ENCODE data around the gene ITM2C. TPM values are rescaled to one million over a fixed set of nuclear protein-coding genes. Genes with fewer than 3 reads are reported as not detected.
A peak's percentile ranks its signal among the peaks of the same experiment; 100 is the strongest.

The ITM2C gene
- total RNA-seq, 1 experiment from 2014 or later = 85.8 TPM

GRCh38 chr2:230852113-230852512, 12.6 kb upstream of the ITM2C start:
- DNase-seq (ENCODE audit: low spot score) = no peak

GRCh38 chr2:230861552-230862255, 3.0 kb upstream of the ITM2C start:
- DNase-seq (ENCODE audit: low spot score) = no peak

GRCh38 chr2:230862292-230862691, 2.5 kb upstream of the ITM2C start:
- no peak for DNase-seq (ENCODE audit: low spot score)

- DNase-seq (ENCODE audit: low spot score) = no peak
Measured at GRCh38 chr2:230863031-230863430, 1.7 kb upstream of the ITM2C start.

- no peak for DNase-seq (ENCODE audit: low spot score)
Measured at GRCh38 chr2:230863442-230864121, 1.2 kb upstream of the ITM2C start.

- no peak for DNase-seq (ENCODE audit: low spot score)
Measured at GRCh38 chr2:230864122-230864604, 579 bp upstream of the ITM2C start.

- no peak for DNase-seq (ENCODE audit: low spot score)
Measured at GRCh38 chr2:230865307-230865765, 594 bp downstream of the ITM2C start.

- no peak for DNase-seq (ENCODE audit: low spot score)
Measured at GRCh38 chr2:230865766-230866755, 1.3 kb downstream of the ITM2C start.

- DNase-seq (ENCODE audit: low spot score) = peak; percentile 53
Measured at GRCh38 chr2:230866756-230867523, 2.2 kb downstream of the ITM2C start.

- DNase-seq (ENCODE audit: low spot score) = no peak
Measured at GRCh38 chr2:230868161-230868946, 3.6 kb downstream of the ITM2C start.

GRCh38 chr2:230868947-230869913, 4.5 kb downstream of the ITM2C start:
- DNase-seq (ENCODE audit: low spot score) = no peak

- DNase-seq (ENCODE audit: low spot score) = no peak
Measured at GRCh38 chr2:230869914-230870543, 5.3 kb downstream of the ITM2C start.

GRCh38 chr2:230870544-230871360, 6.0 kb downstream of the ITM2C start:
- no peak for DNase-seq (ENCODE audit: low spot score)

- no peak for DNase-seq (ENCODE audit: low spot score)
Measured at GRCh38 chr2:230871361-230872150, 6.8 kb downstream of the ITM2C start.

- DNase-seq (ENCODE audit: low spot score) = no peak
Measured at GRCh38 chr2:230872151-230872967, 7.6 kb downstream of the ITM2C start.

All from H4 (cell line).